GM19455 (cell line): ENCODE results near the gene BASP1.
A peak's percentile ranks its signal among the peaks of the same experiment; 100 is the strongest.

Experiments
- ATAC-seq: cut with Tn5 transposase; IDR thresholded peaks from one replicate; pipeline ENCODE4 v1.9.1; 2021; ENCODE audit not compliant: unreplicated experiment

The BASP1 gene

DNA sequence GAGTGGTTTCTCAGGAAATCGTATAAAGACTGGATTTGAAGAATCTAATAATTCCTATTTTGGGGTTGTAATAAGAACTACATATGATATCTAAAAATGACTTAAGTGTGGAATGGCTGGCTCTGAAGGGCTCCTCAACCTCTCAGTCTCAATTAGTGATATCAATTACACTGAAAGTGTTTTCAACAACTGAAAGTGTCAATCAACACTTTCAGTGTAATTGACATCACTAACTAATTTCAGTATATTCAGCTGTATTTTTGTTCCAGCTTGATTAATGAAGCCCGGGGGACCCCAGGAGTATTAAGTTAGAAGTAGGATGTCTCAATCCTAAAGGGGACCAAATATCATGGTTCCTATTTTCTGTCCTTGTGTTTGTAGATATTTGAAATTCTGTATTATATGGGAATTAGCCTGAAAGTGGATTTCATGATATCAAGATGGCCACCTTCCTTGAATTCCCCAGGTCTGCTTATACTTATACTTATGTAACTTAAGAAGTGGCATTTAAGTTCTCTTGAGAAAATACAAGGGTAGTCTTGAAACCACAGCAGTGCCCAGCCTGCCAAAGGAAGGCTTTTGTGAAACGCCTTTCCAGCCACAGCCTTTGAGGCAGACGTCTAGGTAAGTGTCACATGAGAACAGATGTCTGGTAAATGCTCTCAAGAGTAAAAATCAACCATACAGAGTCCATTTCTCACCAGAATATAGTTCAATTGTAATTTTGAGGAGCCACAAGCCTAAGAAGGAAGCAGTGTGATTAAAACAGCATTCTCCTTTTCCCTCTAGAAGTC is 4.6 kb downstream of the BASP1 start:
- no peak for ATAC-seq

DNA sequence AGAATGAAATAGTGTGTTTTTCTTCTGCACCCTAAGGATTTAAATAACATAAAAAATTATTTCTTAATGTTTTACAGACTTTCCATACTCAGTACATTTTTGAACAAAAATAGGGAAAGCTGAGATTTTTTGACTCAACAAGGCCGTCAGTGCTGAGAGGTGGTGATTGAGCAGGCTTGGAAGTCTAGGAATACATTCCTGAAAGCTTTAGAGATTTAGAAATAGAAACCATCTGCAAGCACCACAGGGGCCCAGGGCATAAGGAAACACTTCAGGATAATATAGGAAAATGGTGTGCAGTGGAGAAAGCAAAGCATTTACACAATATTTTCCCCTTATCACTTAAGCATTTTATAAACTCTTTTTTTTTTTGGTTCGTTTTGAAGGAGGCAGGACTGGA is 5.2 kb downstream of the BASP1 start:
- no peak for ATAC-seq

DNA sequence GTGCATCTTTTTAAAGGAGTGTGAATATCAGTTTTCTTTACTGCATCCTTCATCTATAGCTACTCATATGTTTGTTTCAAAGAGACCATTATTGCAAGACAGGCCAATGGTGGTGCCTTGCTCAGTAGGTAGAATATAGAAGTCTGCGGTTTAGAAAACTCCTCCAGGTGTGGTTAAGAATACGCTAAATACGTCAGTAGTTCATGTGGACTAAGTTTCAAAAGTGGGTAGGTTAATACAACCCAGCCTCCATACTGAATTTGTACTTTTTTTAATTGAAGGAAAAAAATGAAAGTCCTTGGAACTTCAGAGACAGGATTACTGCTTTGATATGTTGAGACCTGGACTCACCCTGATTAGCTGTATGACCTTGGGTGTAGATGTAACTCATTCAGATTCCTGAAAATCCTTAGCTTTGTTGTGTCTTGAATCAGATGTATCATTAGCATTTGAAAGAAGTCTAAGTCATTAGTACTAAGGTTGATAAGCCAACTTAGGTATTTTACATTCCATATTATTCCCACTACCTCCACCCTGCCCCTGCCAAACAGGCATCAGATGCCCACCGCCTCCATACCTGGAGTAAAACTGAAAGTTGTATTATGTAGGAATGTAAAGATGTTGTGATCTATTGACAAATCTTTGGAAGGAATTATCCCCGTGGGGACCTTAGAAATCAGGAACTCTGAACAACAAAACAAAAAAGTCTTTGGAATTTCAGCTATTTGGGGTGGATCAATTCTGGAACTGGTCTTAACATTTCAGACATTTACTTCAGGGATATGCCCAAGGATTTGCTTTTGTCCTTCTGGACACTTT is 6.1 kb downstream of the BASP1 start:
- ATAC-seq: no peak

DNA sequence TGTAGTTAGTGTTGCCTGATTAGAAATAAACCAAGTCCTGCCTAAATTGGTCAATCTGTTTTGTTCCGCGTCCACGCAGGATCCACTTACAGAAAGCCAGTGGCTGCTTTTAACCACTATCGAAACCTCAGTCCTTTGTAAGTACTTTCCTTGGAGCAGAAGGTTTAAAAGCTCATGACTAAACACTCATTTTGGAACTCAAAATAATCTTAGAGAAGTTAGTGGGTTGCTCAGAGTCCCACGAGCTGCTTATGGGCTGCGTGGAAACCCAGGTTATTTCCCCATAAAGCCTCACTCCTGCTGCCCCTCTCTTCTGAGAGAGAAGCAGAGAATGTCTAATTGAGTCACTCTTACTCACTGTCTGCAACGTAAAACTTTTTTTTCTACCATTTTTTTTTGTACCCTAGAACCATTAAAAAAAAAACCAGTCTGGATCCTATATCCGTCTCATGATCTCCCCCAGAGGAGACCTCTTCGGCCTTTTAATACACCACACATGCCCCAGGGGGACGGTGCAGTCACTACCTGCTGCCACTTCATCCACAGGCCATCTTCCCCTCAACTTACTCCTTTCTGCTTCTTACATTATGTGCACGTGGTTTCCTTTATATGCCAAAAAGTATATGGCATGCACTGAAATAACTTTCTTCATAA is 7.6 kb downstream of the BASP1 start:
- peak; percentile 39 for ATAC-seq

DNA sequence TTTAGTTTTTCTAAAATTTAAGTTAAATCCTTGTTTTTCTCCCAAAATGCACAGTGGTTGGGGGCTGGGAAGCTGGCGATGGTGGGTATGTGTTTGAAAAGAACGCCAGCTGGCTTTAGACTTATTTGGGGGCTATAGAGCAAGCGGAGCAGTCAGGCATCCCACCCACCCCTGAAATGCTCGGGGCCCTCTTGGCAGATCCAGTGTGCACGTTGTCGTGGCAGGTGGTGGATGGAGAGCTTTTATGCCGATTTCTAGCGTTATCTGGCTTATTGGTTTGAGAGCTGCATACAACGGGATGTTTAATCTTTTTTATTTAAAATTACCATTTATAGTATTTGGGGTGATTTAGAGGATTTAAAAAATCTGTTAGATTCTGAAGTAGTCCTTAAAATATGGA is 8.1 kb downstream of the BASP1 start:
- ATAC-seq: no peak

DNA sequence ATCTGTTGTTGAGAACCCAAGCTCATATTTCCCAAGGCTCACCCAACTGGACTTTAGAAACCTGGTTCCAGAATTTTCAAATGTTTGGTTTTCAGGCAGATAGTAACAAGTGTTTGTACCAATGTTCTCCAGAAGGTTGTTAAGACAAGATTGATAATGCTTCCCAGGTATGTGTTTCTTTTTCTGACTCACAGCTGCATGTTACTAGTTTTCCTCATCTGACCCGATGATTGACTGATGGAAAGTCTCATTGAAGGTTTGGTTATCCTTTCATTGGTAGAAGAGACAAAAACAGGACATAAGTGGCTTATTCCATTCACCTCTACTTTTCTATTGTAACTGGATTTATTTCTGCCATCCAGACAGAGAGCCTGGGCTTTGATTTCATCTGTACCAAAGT is 10.4 kb downstream of the BASP1 start:
- no peak for ATAC-seq

DNA sequence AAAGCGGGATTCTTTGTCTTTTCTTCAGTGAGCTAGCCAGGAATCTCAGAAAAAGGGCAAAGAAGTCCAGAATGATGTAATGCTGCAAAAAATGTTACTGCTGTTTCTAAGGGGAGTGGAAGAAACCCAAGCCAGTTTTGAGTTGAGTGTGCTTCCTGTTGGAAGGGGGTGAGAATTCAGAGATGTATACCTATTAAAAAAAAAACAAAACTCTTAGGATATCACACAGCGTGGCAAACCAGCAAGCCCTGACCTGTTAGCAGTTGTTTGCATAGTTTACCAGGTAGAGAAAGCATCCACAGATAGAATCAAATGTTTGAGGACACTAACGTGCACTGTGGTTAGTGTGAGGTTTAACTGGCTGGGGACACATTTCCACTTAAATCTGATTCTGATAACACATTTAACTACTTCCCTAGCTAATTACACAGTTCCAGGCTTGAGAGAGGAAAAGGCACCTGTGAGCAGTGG is 11.4 kb downstream of the BASP1 start:
- peak; percentile 53 for ATAC-seq

DNA sequence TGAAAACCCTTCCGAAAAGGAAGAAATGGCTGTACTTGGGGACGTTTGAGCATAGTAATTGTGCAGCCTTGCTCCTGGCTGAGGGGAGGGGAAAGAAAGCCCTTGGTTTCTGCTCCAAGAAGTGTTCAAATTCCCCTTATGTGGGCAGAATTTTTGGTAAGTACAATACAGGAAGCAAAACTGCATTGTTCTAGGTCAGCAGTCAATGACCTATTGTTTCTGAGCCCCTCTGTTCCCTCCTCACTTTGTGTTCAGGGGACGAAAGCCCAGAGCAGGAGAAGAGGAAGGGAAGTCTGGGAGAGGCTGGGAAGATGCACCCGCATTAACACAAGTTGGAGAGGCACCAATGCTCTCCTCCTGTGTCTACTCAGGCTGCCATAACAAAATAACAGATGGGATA is 11.9 kb downstream of the BASP1 start:
- ATAC-seq: peak; percentile 30

DNA sequence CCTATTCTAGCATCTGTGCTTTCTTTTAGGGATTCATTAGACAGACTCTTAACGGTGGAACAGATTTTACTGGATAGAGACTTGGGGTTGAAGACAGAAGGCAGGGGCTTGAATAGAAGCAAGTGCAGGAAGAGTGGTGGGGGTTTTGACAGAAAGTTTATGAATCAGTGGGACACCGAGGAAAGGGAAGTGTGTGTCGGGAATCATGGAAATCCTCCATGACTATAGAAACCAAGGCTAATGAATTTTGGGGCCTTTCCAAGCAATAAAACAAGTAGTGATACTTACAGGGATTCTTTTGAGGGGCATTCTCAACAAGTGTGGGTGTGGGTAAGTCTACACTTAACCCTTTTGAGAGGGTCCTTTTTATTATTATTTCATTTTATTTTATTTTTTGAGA is 12.8 kb downstream of the BASP1 start:
- no peak for ATAC-seq

DNA sequence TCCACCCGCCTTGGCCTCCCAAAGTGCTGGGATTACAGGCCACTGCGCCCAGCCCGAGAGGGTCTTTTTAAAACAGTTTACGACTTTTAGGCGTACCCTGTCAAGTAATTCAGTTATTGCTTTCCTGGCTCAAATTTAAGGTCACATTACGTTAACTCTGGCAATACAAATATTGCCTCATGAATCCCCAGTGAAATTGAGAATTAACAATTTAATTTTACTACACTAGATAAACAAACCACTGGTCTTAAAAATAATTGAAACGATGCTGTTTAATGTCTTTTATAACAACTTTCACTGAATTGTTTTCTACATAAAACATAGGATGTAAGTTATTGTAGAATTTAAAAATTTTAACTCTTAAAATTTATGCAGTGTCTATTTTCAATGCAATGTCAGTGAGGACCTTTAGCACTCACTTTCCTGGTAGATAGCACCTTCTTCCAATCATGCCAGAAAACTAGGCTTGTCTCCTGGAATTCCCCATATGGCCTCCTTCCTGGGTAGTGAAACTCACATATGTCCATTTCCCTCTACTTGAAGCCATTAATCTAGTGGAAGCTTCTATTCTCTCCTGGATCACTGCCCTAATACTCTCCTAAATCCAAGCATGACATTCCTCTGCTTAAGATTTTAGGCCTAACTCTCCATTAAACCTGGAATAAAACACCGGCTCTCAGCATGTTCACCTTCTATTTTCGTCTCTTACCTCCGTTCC is 13.5 kb downstream of the BASP1 start:
- ATAC-seq: no peak

DNA sequence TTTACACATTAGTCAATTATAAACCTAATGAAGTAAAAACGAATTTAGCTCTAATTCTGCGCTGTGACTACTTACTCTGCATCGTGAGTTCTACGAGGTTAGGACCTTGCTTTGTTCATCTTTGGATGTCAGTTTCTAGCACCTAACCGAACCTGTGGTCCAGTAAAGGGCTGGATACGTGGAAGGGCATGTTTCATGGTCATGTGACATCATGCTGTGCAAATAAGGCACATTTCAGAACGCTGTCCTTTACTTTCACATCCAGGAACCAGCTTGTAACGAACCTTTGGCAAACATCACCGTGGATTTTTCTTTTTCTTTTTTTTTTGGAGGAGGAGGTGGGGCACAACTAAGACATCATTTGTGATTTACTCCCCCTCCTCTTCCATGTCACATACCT is 15.0 kb downstream of the BASP1 start:
- no peak for ATAC-seq

DNA sequence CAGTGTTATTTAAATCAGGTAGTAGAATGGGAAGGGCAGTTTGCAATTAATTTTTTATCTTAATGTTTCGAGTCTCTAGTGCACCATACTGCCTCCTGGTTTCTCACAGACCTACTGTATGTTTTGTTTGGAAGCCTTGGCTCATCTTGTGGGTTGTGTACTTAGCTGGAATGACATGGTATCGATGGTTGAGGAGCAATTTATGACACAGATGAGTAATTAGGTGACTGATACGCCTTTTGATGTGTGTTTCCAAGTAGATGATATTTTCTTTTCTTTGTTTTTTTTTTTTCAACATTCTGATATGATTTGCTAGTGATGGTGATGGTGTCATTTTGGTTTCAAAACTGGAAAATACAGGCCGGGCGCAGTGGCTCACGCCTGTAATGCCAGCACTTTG is 16.1 kb downstream of the BASP1 start:
- no peak for ATAC-seq

DNA sequence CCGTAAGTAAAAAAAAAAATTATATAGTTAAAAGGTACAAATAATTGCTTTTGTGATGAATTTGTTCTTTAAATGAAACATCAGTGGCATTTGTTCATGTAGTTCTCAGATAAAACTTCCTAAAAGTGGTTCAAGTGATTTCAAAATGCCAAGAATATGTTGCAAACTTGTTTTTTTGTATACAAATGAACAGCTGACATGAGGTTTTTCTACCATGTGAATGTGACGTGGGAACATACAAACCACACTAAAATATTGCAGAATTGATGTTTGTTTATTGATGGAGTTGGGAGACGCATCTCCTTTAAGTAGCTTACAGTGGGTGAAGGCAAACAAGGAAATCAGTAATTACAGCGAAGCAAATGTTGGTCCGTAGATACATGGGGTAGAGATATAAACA is 16.9 kb downstream of the BASP1 start:
- ATAC-seq: no peak

DNA sequence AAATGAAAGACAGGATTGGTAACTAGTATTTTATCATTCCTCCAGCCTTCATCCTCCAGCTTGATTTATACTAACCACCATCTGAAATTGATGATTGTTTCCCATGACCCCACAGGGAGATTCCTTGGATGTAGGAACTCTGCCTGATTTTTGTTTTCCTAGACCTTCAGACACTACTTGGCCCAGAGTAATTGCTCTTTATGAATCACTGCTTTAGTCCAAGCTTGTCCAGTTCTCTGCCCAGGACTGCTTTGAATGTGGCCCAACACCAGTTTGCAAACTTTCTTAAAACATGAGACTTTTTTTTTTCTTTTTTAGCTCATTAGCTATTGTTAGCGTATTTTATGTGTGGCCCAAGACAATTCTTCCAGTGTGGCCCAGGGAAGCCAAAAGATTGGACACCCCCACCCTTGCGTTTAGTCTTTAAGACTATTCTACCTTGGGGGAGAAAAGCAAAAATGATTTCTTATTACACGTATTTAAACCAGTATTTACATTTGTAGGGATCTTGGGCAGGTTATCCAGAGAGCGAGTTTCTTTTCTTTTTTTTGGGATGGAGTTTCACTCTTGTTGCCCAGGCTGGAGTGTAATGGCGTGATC is 18.4 kb downstream of the BASP1 start:
- ATAC-seq: no peak

DNA sequence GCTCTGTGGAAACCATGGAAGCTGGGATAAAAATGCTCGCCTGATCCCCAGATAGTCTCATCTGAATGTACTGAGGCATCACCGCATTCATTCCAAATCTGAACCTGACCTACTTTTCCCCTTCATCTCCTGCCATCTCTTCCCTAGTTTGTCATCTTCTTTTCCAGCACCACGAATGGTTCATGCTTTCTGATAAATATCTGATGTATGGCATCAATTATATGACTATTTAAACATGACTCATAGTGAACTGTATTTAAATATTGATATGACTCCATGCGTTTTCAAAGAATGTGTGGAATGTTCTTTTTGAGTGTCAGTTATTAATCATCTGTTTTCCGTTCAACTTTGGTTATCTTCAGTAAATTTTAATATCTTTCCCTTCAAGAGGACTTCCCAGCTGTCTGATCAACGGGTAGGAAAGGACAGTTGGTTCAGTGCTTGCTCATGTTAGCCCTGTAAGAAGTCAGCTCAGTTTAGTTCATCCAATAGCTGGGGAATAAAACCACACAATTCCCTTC is 21.1 kb downstream of the BASP1 start:
- ATAC-seq: no peak

DNA sequence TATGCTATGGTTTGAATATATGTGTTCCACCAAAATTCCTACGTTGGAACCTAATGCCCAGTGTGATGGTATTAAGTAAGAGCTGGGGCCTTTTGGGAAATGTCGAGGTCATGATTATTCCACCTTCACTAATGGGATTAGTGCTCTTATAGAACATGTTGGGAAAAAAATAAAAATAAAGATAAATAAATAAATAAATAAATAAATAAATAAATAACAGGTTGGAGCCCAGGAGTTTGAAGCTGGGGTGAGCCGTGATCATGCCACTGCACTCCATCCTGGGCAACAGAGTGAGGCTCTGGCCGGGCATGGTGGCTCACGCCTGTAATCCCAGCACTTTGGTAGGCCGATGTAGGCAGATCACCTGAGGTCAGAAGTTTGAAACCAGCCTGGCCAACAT is 22.5 kb downstream of the BASP1 start:
- no peak for ATAC-seq

DNA sequence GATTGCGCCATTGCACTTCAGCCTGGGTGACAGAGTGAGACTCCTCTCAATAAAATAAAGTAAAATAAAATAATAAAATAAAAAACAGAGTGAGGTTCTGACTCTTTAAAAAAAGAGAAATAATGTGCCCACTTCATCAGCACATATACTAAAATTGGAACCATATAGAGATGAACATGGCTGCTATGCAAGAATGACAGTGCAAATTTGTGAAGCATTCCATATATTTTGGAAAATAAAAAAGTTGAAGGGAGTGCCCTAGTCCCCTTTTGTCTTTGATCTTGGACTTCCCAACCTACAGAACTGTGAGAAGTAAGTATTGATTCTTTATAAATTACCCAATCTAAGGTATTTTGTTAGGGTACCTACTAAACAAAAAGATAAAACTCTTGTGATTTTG is 23.1 kb downstream of the BASP1 start:
- ATAC-seq: no peak

DNA sequence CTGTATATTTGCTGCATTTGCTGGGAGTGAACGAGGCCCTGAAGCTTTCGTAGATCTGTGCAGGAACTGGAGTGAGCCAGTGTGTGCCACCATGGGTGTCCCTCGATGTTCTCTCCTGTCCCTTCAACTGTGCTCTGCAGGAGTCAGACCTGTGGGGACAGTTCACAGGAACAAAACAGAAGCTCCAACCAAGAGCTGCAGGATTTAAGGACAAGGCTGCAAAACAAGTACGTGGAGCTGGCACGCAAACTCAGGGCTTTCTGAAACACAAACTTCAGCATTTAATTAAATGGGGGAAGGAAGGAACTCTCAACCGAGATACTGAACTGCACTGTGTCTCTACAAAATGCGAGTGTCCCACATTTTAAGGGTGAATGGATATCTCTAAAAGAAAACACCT is 24.2 kb downstream of the BASP1 start:
- no peak for ATAC-seq

DNA sequence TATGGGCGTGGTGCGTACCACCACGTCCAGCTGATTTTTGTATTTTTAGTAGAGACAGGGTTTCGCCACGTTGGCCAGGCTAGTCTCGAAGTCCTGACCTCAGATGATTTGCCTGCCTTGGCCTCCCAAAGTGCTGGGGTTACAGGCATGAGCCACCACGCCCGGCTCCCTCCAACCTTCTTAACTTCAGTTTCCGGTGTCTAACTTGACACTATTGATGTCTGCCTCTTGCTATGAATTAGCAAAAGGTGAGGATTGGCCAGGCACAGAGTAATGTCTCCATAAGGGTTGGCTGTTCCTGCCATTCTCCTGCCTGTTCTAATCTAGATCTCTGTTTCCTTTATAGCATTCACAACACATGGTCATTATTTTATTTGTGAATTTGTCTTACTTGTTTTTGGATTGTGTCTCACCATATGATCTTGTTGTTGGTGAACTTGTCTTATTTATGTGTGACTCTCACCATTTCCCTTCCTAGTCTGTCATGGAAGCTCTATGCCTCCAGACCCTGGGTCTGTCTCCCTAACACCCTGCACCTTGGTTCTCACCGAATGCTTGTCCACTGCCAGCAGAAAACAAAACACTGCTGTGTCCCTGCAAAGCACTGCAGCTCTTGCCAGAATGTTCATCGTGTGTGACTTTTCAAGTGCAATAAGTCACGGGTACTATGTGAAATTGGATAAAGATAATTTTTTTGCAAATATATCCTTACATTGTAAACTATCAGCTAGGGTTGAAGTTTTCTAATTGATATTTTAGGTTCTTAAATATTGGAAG is 26.0 kb downstream of the BASP1 start:
- ATAC-seq: no peak
